Retinal pigment epithelial cell (primary cell): Measurements from ENCODE around the gene CDK7.

ENCODE experiments used
- DNase-seq: peaks from one replicate; pipeline ENCODE4 v3.0.0-alpha.2; 2010; ENCODE audit warnings: low read depth
- H3K4me3 ChIP-seq: 2 replicates; pipeline ENCODE4 v1.5.1; 2011; ENCODE audit warnings: mild to moderate bottlenecking, low read length, control low read depth, moderate library complexity
- TF ChIP-seq, protein P1 (sequence below): conservative IDR thresholded peaks from 2 replicates; pipeline ENCODE4 v1.5.1; 2011; ENCODE audit warnings: low read depth, low read length, control low read depth, inconsistent platforms

Gene CDK7

DNA sequence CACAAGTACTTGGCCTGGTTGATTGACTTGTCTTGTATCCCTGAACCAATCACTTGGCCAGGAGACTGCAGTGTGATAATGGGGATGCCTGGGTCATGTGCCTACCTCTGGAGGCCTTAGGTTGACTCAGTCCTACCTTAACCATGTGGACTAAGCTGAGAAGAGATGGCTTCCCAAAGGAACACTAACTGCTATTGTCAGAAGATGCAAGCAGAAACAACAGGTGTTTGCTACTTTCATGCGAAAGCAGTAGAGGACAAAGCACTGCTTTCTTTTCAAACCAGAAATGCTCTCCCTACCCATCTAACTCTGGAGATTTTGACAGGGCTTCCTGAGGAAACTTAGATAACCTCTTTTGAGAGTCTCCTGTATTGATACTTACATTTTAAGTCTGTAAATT lies 22.9 kb downstream of the CDK7 start:
- TF ChIP-seq, protein P1, sequence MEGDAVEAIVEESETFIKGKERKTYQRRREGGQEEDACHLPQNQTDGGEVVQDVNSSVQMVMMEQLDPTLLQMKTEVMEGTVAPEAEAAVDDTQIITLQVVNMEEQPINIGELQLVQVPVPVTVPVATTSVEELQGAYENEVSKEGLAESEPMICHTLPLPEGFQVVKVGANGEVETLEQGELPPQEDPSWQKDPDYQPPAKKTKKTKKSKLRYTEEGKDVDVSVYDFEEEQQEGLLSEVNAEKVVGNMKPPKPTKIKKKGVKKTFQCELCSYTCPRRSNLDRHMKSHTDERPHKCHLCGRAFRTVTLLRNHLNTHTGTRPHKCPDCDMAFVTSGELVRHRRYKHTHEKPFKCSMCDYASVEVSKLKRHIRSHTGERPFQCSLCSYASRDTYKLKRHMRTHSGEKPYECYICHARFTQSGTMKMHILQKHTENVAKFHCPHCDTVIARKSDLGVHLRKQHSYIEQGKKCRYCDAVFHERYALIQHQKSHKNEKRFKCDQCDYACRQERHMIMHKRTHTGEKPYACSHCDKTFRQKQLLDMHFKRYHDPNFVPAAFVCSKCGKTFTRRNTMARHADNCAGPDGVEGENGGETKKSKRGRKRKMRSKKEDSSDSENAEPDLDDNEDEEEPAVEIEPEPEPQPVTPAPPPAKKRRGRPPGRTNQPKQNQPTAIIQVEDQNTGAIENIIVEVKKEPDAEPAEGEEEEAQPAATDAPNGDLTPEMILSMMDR: no peak
- no peak overlapping the region for H3K4me3 ChIP-seq
- DNase-seq: no peak

DNA sequence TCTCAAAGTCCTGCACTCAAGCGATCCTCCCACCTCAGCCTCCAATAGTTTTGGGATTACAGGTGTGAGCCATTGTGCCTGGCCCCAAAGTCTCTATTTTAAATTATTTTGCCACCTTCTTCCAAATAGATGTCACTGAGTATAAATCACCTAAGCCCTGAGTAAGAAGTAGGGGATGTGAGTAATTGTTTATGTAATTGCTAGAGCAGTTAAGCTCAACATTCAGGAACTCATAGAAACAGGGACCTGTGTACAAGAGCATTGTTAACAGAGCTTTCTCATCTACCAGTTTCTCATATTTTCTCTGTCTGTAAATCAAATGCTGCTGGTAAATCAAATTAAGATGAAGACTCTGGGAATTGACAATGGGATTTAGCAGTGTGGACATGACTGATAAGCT lies 26.3 kb downstream of the CDK7 start:
- DNase-seq: no peak
- no peak overlapping the region for H3K4me3 ChIP-seq
- TF ChIP-seq, protein P1: no peak

DNA sequence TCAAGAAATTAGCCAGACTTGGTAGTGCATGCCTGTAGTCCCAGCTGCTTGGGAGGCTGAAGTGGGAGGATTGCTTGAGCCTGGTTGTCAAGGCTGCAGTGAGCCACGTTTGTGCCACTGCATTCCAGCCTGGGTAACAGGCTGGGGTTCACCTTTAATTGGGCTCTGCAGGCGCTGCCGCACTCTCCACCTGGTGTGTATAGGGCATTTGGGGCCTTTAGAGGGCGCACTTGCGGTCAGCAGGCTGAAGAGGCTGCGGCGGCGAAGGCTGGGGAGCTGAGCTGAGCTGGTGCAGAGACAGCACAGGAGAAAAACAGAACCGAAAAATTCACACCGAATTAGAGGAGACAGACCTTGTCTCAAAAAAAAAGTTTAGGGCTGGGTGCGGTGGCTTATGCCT lies 31.2 kb downstream of the CDK7 start:
- H3K4me3 ChIP-seq: no peak overlapping the region
- TF ChIP-seq, protein P1: peak; percentile 48
- DNase-seq: no peak

DNA sequence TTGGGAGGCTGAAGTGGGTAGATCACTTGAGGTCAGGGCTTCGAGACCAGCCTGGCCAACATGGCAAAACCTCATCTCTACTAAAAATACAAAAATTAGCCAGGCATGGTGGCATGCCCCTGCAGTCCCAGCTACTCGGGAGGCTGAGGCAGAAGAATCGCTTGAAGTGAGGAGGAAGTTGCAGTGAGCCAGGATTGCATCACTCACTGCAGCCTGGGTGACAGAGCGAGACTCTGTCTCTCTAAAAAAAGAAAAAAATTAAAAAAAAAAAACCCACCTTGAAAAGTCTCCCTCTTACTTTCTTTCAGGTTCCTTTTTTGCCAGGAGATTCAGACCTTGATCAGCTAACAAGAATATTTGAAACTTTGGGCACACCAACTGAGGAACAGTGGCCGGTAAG lies 34.2 kb downstream of the CDK7 start:
- TF ChIP-seq, protein P1: no peak
- no peak for DNase-seq

DNA sequence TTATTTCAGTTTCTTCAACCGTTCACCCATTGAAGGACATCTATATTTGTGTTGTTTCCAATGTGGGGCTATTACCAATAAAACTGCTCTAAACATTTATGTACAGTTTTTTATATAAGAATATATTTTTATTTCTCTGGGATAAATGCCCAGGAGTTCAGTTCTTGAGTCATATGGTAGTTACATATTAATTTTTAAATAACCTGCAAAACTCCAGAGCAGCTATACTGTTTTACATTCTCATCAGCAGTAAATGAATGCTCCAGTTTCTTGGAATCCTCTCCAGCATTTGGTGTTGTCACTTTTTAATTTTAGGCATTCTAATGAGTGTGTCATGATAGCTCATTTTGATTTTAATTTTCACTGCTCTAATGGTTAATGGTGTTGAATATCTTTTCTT lies 36.2 kb downstream of the CDK7 start:
- no peak for DNase-seq
- TF ChIP-seq, protein P1: no peak
- H3K4me3 ChIP-seq: no peak overlapping the region

More for the DNA sequence above, 34.2 kb downstream of the CDK7 start:
- no peak overlapping the region for H3K4me3 ChIP-seq

DNA sequence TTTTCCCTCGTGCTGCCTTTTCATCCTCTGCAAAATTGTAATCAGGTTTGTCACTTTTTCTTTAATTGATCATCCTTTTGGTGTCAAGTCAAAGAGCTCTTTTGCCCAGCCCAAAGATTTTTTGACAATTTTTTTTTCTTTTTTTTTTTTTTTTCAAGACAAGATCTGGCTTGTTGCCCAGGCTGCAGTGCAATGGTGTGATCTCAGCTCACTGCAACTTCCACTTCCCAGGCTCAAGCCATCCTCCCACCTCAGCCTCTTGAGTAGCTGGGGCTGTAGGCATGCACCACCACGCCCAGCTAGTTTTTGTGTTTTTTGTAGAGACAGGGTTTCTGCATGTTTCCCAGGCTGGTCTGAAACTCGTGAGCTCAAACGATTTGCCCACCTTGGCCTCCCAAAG lies 36.7 kb downstream of the CDK7 start:
- no peak for DNase-seq
- TF ChIP-seq, protein P1: no peak
- no peak overlapping the region for H3K4me3 ChIP-seq

DNA sequence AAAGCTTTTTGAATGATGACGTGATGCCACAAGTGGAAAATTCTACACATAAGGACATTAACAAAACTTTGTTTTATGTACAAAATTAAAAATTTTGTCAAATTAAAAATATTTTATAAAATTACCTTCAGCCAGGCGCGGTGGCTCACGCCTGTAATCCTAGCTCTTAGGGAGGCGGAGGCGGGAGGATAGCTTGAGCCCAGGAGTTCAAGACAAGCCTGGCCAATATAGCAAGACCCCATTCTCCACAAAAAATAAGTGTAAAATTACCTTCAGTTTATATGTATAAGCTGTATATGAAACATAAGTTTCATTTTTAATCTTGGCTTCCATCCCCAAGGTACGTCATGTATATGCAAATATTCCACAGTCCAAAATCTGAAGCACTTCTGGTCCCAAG lies 40.9 kb downstream of the CDK7 start:
- TF ChIP-seq, protein P1: no peak
- H3K4me3 ChIP-seq: no peak overlapping the region
- no peak for DNase-seq
